Neural cell (in vitro differentiated cells): ENCODE data around the gene RTP5. TPM values are rescaled to one million over a fixed set of nuclear protein-coding genes. Genes with fewer than 3 reads are reported as not detected.

Experiments
- H2AFZ ChIP-seq: fragments of 200-600, 300-800 bp; sonication (generic), shearing (Covaris generic); 2 replicates; pipeline ENCODE4 v1.6.0; 2014; ENCODE audit warnings: low read depth, mild to moderate bottlenecking, antibody characterized with exemption, low read length, moderate library complexity
- H3F3A ChIP-seq: fragments of 200-600 bp; shearing (Covaris generic); 2 replicates; pipeline ENCODE4 v1.6.1; 2016; ENCODE audit warnings: mild to moderate bottlenecking, moderate library complexity, mixed read lengths, antibody characterized with exemption, low read length; ENCODE audit not compliant: insufficient read depth, poor library complexity, severe bottlenecking
- H3K27ac ChIP-seq: fragments of 200-600, 300-800 bp; sonication (generic), shearing (Covaris generic); 2 replicates; pipeline ENCODE4 v1.5.1; 2014; ENCODE audit warnings: mild to moderate bottlenecking, low read length, moderate library complexity
- H3K27me3 ChIP-seq: fragments of 300-800, 200-600 bp; sonication (generic), shearing (Covaris generic); 2 replicates; pipeline ENCODE4 v1.6.0; 2014; ENCODE audit warnings: mild to moderate bottlenecking, low read depth, low read length, moderate library complexity; ENCODE audit not compliant: insufficient read depth
- H3K36me3 ChIP-seq: fragments of 300-800, 200-600 bp; sonication (generic), shearing (Covaris generic); 2 replicates; pipeline ENCODE4 v1.5.1; 2014; ENCODE audit warnings: mild to moderate bottlenecking, antibody characterized with exemption, low read length, moderate library complexity; ENCODE audit not compliant: insufficient read depth
- H3K4me2 ChIP-seq: fragments of 300-800, 200-600 bp; sonication (generic), shearing (Covaris generic); 2 replicates; pipeline ENCODE4 v1.6.0; 2014; ENCODE audit warnings: mild to moderate bottlenecking, low read length
- H3K4me3 ChIP-seq: fragments of 300-800, 200-600 bp; sonication (generic), shearing (Covaris generic); 2 replicates; pipeline ENCODE4 v1.5.1; 2014; ENCODE audit warnings: mild to moderate bottlenecking, low read length, moderate library complexity
- H3K79me2 ChIP-seq: fragments of 200-600 bp; shearing (Covaris generic); replicated peaks from 2 replicates; pipeline ENCODE4 v1.6.0; 2014; ENCODE audit warnings: mild to moderate bottlenecking, low read length, moderate library complexity; ENCODE audit not compliant: insufficient read depth
- H3K9ac ChIP-seq: fragments of 300-800, 200-600 bp; sonication (generic), shearing (Covaris generic); 2 replicates; pipeline ENCODE4 v1.6.1; 2016; ENCODE audit warnings: mild to moderate bottlenecking, low read length, mixed read lengths
- H3K9me2 ChIP-seq: fragments of 200-600 bp; shearing (Covaris generic); 2 replicates; pipeline ENCODE4 v1.6.1; 2016; ENCODE audit warnings: mild to moderate bottlenecking, low read length, mixed read lengths; ENCODE audit not compliant: insufficient read depth
- H3K9me3 ChIP-seq: fragments of 200-600, 300-800 bp; sonication (generic), shearing (Covaris generic); 2 replicates; pipeline ENCODE4 v1.6.1; 2016; ENCODE audit warnings: mild to moderate bottlenecking, mixed run types, low read length, moderate library complexity, mixed read lengths
- H4K20me1 ChIP-seq: fragments of 200-600 bp; shearing (Covaris generic); 2 replicates; pipeline ENCODE4 v1.6.1; 2016; ENCODE audit warnings: mild to moderate bottlenecking, mixed run types; ENCODE audit not compliant: insufficient read depth
- EP300 ChIP-seq: fragments of 450-650 bp; conservative IDR thresholded peaks from 2 replicates; pipeline ENCODE4 v1.6.1; 2014; ENCODE audit warnings: antibody characterized with exemption, mild to moderate bottlenecking, moderate library complexity; ENCODE audit not compliant: poor library complexity, severe bottlenecking
- EZH2 ChIP-seq: fragments of 200-600, 300-800 bp; shearing (Covaris generic), sonication (generic); IDR thresholded peaks from 2 replicates; pipeline ENCODE4 v1.6.1; 2014; ENCODE audit warnings: antibody characterized with exemption, low read length, borderline replicate concordance, mild to moderate bottlenecking; ENCODE audit not compliant: insufficient read depth, poor library complexity, severe bottlenecking
- MXI1 ChIP-seq: fragments of 450-650 bp; conservative IDR thresholded peaks from 2 replicates; pipeline ENCODE4 v1.6.1; 2014; ENCODE audit warnings: antibody characterized with exemption, mild to moderate bottlenecking; ENCODE audit not compliant: poor library complexity, severe bottlenecking
- POLR2AphosphoS5 ChIP-seq: IDR thresholded peaks from 2 replicates; pipeline ENCODE4 v1.6.1; 2012
- RAD21 ChIP-seq: fragments of 450-650 bp; conservative IDR thresholded peaks from 2 replicates; pipeline ENCODE4 v1.6.1; 2014; ENCODE audit warnings: antibody characterized with exemption, mild to moderate bottlenecking, moderate library complexity
- SMC3 ChIP-seq: fragments of 450-650 bp; conservative IDR thresholded peaks from 2 replicates; pipeline ENCODE4 v1.6.1; 2014; ENCODE audit warnings: antibody characterized with exemption, mild to moderate bottlenecking, moderate library complexity; ENCODE audit not compliant: poor library complexity
- TAF1 ChIP-seq: IDR thresholded peaks from 2 replicates; pipeline ENCODE4 v1.6.1; 2012; ENCODE audit warnings: low read depth
- polyA plus RNA-seq: library from polyadenylated mRNA; depleted of rRNA; stranded (reverse); fragments of >200 nt; gene quantifications from 2 replicates; pipeline ENCODE4 v1.2.3, GENCODE V29; 2014
- TF ChIP-seq, protein P1 (sequence below): IDR thresholded peaks from 2 replicates; pipeline ENCODE4 v1.6.1; 2012; ENCODE audit warnings: borderline replicate concordance
- TF ChIP-seq, protein P2 (sequence below): fragments of 450-650 bp; IDR thresholded peaks from 2 replicates; pipeline ENCODE4 v1.5.1; 2014; ENCODE audit warnings: antibody characterized with exemption, mild to moderate bottlenecking, moderate library complexity; ENCODE audit not compliant: poor library complexity, severe bottlenecking

The RTP5 gene
- polyA plus RNA-seq, 1 donor from 2014 or later = 1.8 TPM

- Histone ChIP-seq H3K27ac (no peak overlapping the region), H3K4me3 (no peak overlapping the region), H3K79me2 (no peaks in the 10 kb centered on the region), H3K4me2 (no peak overlapping the region), H4K20me1 (no peaks in the 10 kb centered on the region), H3K9me3 (no peaks in the 10 kb centered on the region), H3K27me3 (no peaks in the 10 kb centered on the region), H3K9ac (no peak overlapping the region), H3K9me2 (no peaks in the 10 kb centered on the region), H3F3A (no peaks in the 10 kb centered on the region), H2AFZ (no peak overlapping the region), H3K36me3 (no peaks in the 10 kb centered on the region)
- no peak for TF ChIP-seq SMC3
- TF ChIP-seq, protein P1, sequence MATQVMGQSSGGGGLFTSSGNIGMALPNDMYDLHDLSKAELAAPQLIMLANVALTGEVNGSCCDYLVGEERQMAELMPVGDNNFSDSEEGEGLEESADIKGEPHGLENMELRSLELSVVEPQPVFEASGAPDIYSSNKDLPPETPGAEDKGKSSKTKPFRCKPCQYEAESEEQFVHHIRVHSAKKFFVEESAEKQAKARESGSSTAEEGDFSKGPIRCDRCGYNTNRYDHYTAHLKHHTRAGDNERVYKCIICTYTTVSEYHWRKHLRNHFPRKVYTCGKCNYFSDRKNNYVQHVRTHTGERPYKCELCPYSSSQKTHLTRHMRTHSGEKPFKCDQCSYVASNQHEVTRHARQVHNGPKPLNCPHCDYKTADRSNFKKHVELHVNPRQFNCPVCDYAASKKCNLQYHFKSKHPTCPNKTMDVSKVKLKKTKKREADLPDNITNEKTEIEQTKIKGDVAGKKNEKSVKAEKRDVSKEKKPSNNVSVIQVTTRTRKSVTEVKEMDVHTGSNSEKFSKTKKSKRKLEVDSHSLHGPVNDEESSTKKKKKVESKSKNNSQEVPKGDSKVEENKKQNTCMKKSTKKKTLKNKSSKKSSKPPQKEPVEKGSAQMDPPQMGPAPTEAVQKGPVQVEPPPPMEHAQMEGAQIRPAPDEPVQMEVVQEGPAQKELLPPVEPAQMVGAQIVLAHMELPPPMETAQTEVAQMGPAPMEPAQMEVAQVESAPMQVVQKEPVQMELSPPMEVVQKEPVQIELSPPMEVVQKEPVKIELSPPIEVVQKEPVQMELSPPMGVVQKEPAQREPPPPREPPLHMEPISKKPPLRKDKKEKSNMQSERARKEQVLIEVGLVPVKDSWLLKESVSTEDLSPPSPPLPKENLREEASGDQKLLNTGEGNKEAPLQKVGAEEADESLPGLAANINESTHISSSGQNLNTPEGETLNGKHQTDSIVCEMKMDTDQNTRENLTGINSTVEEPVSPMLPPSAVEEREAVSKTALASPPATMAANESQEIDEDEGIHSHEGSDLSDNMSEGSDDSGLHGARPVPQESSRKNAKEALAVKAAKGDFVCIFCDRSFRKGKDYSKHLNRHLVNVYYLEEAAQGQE = no peak
- no peak for TF ChIP-seq RAD21
- TF ChIP-seq TAF1 = no peak
- TF ChIP-seq EP300 = no peak
- no peak for TF ChIP-seq EZH2
- no peak for TF ChIP-seq POLR2AphosphoS5
- TF ChIP-seq, protein P2, sequence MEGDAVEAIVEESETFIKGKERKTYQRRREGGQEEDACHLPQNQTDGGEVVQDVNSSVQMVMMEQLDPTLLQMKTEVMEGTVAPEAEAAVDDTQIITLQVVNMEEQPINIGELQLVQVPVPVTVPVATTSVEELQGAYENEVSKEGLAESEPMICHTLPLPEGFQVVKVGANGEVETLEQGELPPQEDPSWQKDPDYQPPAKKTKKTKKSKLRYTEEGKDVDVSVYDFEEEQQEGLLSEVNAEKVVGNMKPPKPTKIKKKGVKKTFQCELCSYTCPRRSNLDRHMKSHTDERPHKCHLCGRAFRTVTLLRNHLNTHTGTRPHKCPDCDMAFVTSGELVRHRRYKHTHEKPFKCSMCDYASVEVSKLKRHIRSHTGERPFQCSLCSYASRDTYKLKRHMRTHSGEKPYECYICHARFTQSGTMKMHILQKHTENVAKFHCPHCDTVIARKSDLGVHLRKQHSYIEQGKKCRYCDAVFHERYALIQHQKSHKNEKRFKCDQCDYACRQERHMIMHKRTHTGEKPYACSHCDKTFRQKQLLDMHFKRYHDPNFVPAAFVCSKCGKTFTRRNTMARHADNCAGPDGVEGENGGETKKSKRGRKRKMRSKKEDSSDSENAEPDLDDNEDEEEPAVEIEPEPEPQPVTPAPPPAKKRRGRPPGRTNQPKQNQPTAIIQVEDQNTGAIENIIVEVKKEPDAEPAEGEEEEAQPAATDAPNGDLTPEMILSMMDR = no peak
- TF ChIP-seq MXI1 = no peak
Observed at GRCh38 chr2:241891988-241892298, 22.4 kb downstream of the RTP5 start.

GRCh38 chr2:241892299-241893137 lies 23.0 kb downstream of the RTP5 start:
- H3K9me3 ChIP-seq = no peaks in the 10 kb centered on the region
- no peaks in the 10 kb centered on the region for H3K27me3 ChIP-seq
- no peaks in the 10 kb centered on the region for H4K20me1 ChIP-seq
- no peaks in the 10 kb centered on the region for H3F3A ChIP-seq
- no peak overlapping the region for H3K9ac ChIP-seq
- no peak overlapping the region for H3K4me2 ChIP-seq
- no peak overlapping the region for H3K27ac ChIP-seq
- H3K36me3 ChIP-seq = no peaks in the 10 kb centered on the region
- TF ChIP-seq, protein P1 = no peak
- no peak for TF ChIP-seq SMC3
- H2AFZ ChIP-seq = no peak overlapping the region
- no peak overlapping the region for H3K4me3 ChIP-seq
- H3K79me2 ChIP-seq = no peaks in the 10 kb centered on the region
- H3K9me2 ChIP-seq = no peaks in the 10 kb centered on the region
